HG03060 (cell line): Measurements from ENCODE around the gene SERP2.

Experiments
- ATAC-seq: cut with Tn5 transposase; IDR thresholded peaks from one replicate; pipeline ENCODE4 v1.9.1; 2021; ENCODE audit warnings: low read depth, moderate number of reproducible peaks; ENCODE audit not compliant: unreplicated experiment

Gene SERP2

GRCh38 chr13:44354884-44355283 lies 18.7 kb upstream of the SERP2 start:
- ATAC-seq: no peak

- ATAC-seq: no peak
Observed at GRCh38 chr13:44355621-44356020, 18.0 kb upstream of the SERP2 start.

- no peak for ATAC-seq
Observed at GRCh38 chr13:44359983-44360375, 13.6 kb upstream of the SERP2 start.

DNA sequence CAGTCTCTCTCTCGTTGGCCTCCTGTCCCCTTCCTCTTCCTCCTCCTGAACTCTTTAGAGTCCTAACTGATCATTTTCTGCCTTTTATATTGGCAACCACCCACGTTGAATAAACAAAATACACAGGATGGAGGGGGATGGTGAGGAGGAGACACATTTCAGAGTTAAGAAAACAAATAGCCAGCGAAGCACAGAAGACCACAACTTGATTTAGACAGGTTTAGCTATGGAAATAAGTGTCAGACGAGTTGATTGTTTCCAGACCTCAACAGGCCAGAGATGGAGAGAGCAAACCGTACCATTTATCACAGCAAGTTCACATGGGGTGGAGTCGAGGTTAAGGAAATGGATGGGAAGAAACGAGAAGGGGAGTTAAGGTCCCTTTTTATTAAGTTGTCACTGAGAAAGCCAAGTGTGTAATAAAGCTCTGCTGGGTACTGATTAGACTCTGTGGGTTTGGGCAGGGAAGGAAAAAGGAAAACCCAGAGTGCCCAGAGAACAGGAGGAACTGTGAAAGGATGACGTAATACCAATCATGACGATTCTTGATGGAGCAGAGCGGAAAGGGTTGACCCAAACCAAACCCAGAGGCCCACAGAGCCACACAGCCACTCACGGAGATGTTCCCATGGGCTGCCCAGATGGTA lies 11.1 kb upstream of the SERP2 start:
- ATAC-seq: no peak

GRCh38 chr13:44363631-44364344 lies 9.8 kb upstream of the SERP2 start:
- no peak for ATAC-seq

- ATAC-seq: no peak
Observed at GRCh38 chr13:44364345-44365000, 9.2 kb upstream of the SERP2 start.

DNA sequence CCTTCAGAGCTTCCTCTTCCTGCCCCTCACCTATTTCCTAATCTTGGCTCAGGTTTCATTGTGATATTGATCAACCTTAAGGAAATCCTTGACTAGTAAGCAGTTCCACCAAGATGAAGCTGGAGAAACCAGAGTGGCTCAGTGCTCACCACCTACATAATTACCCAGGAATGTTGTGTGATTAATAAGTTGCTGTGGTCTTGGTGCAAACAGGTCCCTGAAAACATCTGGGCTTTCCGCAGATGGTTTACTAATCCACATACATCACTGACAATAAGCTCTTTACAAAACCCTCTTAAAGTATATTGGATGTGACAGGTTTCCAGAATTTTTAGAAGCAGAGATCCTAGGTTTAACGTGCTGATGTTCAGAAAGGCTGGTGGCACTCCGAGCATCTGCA lies 8.6 kb upstream of the SERP2 start:
- ATAC-seq: no peak

DNA sequence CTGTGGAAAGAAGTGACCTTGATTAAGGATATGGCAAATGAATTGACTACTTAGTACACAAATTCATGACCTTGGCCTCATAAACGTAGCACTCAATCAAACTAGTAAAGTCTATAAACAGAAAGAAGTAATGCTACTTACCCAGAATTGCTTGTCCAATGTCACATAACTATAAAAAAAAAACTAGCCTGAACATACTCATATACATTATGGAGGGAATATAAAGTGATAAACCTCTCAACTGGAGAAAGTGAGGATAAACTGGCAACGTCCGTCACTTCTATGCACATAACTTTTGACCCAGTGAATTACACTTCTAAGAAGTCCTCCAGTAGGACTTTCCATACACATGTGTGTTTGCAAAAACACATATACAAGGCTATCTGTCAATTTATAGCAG lies 7.7 kb upstream of the SERP2 start:
- ATAC-seq: no peak

GRCh38 chr13:44368062-44368591 lies 5.5 kb upstream of the SERP2 start:
- no peak for ATAC-seq

DNA sequence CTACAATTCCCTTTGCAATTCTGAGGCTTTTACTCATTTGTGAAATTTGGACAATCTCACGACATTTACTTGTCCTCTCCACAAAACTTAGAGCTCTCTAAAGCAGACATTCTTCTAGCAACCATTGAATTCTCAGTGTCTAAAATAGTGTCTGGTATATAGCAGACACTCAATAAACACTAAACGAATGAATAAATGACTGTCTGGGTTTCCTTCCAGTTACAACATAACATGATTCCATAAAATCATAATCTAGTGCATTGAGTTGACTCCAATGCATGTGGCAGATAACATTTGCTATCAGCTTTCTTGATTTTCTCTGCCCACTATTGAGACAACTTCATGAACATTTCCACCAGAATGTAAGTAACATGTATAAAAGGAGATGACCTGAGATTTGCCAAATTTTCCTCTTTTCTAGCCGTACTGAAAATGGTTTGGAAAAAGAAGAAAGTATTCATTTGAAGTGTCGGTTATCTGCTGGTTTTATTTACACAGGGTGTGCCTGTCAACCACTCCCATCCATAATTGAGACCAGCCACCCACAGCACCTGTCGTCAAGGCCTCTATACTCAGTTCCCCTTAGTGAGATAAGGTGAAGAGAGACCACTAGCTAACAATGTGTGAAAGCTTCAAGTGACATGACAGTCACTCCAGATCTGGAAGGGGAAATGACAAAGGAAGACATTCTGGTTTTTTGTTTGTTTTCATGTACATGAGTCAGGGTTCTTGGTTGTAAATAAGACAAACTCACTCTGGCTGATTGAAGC lies 4.8 kb upstream of the SERP2 start:
- ATAC-seq: no peak

DNA sequence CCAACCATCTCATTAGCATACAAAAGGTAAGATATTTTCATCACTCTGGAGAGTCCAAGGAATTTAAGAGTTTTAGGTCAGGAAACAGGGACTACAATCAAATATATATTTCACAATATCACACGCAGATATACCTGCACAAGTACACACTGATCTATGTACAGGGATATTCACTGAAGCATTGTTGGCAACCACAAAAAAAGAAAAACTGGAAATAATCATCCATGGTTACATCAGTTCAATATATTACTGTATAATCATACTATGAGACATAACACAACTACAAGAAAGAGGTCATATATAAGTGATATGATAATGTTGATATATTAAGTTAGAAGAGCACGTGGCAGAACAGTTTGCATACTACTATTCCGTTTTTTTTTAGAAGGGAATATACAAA lies 2.2 kb upstream of the SERP2 start:
- no peak for ATAC-seq

- ATAC-seq: no peak
Observed at GRCh38 chr13:44373247-44373600, 400 bp upstream of the SERP2 start.

DNA sequence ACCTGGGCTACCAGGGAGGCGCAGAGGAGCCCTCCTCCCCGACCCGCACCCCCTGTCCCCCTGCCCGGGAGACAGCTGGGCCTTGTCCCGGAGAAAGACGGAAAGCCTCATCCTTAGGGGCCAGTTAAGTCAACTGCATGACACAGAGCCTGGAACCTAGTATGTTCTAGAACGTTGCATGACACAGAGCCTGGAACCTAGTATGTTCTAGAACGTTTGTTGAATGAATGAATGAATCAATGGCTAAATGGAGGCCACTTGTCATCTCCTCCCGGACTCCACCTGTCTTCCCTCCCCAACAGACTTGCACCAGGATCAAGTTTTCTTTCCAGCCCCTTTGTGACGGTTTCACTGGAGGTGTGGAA lies 706 bp downstream of the SERP2 start:
- no peak for ATAC-seq

GRCh38 chr13:44378277-44378676 lies 4.7 kb downstream of the SERP2 start:
- ATAC-seq: no peak

DNA sequence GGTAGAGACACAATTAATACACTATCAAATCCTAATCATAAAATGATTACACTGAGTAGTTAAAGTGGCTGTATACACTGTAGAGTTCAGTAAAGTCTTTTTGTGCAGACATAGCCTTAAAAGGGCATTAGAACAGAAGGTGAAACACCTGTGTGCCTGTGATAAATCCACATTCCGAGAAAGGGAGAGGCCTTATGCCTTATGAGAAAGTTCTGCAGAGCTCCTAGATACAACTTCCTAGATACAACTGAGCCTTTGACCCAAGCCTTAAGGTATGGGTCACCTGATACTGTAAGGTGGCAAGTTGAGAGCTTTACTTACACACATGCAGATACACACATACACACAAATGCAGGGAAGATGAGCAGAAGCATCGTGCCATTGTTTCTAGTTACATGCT lies 6.3 kb downstream of the SERP2 start:
- no peak for ATAC-seq

DNA sequence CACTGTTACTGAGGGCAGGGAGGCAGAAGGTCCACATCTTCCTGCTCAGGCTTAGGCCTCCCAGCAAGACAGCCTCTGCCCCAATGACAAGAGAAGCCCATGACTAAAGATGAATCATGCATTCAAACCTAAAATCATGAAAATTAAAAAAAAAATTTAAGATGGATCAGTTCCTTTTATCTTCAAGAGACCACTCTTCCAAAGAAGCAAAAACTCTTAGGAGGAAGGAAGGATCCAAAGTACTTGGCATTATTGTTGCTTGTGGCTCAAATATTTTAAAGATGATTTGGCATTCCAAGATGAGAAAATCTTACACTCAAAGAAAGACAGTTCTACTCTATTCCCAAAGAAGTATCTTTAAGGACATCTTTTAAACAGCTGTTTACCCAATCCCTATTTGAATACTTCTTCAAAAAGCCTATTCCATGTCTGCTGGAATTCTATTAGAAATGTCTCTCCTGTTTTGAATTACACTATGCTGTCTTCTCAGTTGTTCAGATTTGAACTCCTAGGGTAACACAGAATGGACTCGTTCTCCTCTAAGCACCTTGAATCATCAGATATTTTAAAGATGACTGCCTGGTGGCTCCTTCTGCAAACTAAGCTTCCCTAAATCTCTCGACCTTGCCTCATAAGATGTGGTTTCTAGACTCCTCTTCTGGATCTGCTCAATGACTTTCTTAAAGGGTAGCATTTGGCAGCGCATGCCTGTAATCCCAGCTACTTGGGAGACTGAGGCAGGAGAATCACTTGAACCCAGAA lies 7.0 kb downstream of the SERP2 start:
- no peak for ATAC-seq

GRCh38 chr13:44382635-44383145 lies 9.1 kb downstream of the SERP2 start:
- ATAC-seq: no peak

DNA sequence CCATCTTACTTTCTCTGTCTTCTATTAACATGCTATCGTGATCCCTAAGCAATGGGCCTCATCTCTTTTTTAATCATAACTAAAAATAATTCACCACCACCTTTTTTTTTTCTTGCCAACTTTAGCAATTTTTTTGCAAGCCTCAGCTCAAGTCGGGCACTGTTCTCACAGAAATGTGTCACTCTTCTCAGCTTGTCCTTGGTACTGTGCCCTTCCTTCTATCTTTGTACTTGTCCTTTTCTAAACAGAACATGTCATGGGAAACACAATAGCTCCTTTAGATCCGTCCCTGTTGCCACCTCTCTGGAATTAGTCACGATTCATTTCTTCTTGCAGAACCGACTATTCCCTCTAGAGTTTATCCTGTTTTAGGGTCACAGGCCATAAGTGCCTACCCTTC lies 10.3 kb downstream of the SERP2 start:
- ATAC-seq: no peak

DNA sequence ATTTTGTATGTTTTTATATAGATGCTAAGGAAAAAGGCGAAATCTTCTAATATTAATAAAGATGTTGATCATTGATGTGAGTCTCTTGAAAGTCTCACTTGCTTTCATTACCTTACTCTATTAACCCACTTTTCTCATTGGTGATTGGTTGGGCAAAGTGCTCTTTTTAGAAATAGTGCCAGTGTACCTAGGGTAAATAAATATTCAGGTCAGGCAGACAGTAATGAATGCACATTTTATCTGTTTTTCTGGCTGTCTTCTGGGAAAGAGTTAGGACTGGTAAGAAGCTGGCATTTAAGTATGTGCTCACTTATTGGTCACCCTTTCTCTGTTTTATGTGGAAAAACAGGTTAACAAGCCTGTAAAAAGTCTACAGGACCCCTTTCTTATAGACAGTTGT lies 11.2 kb downstream of the SERP2 start:
- no peak for ATAC-seq

DNA sequence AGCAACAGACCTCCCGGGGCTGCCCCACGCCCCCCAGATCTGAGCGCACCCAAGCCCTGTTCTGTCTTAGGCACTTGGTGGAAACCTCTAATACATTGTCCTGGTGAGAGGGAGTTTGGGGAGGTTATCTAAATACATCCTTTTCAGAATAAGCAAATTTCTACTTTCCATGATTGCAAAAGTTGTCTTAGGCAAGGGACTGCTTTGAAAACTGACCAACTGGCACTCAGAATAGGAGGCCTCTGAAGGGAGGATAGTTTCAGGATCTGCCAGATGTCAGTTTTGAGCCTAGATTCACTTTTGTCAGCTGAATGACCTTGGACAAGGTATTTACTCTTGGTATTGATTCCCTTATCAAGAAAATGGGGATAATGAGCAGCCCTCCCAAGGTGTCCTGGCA lies 11.8 kb downstream of the SERP2 start:
- no peak for ATAC-seq
